Uterus (tissue), 4 donors: ENCODE measurements around the gene GNG12. TPM values are rescaled to one million over a fixed set of nuclear protein-coding genes. Genes with fewer than 3 reads are reported as not detected.

ENCODE experiments used
- DNase-seq, 2 donors: peaks; one replicate each; pipeline ENCODE4 v3.0.0-alpha.2; 2019 to 2020
- H3K27ac ChIP-seq, 2 donors: fragments of 200-600 bp; sonication (generic); 1 replicate in 1 of 2; 2 replicates in 1 of 2; pipeline ENCODE4 v1.5.1; 2016 to 2018
- H3K27me3 ChIP-seq, 2 donors: fragments of 200-600 bp; sonication (generic); one replicate each; pipeline ENCODE4 v1.5.1; 2018 to 2019; ENCODE audit warnings: control low read depth in 1 of 2
- H3K36me3 ChIP-seq, 2 donors: fragments of 200-600 bp; sonication (generic); one replicate each; pipeline ENCODE4 v1.5.1; 2019; ENCODE audit warnings: control low read depth in 1 of 2
- H3K4me1 ChIP-seq, 2 donors: fragments of 200-600 bp; sonication (generic); one replicate each; pipeline ENCODE4 v1.5.1; 2018 to 2019; ENCODE audit warnings: control low read depth in 1 of 2
- H3K4me3 ChIP-seq, 2 donors: fragments of 200-600 bp; sonication (generic); 1 replicate in 1 of 2; 2 replicates in 1 of 2; pipeline ENCODE4 v1.5.1; 2018 to 2019; ENCODE audit warnings: mild to moderate bottlenecking in 1 of 2
- H3K9me3 ChIP-seq, 2 donors: fragments of 200-600 bp; sonication (generic); one replicate each; pipeline ENCODE4 v1.5.1; 2019; ENCODE audit warnings: control low read depth in 1 of 2
- CTCF ChIP-seq, 4 experiments: fragments of 200-600 bp in 2 of 4; fragments of 450-650 bp in 2 of 4; sonication (generic) in 2 of 4; IDR thresholded peaks; one replicate each; pipeline ENCODE4 v1.5.1; 2016 to 2019; ENCODE audit warnings: antibody characterized with exemption in 4 of 4, mild to moderate bottlenecking in 2 of 4, moderate library complexity in 1 of 4
- POLR2A ChIP-seq, 2 donors: fragments of 450-650 bp; IDR thresholded peaks; one replicate each; pipeline ENCODE4 v1.6.1; 2016; ENCODE audit warnings: antibody characterized with exemption in 2 of 2, mild to moderate bottlenecking in 1 of 2, moderate library complexity in 1 of 2
- intact Hi-C: fragments of 100-400 bp; cut with DNase I; formaldehyde crosslinking; loops from one replicate; pipeline ENCODE4 v1.15.1; 2023; ENCODE audit warnings: low total_unique reads
- total RNA-seq, 4 donors: library from RNA; depleted of rRNA in 3 of 4; stranded (reverse); fragments of >200 nt in 3 of 4; gene quantifications; one replicate each; pipeline versions ENCODE4 v1.1.0 to v1.2.4, GENCODE V29; 2014 to 2023
- donor health status: DM: yes; HTN: yes; CAD: no.

The GNG12 gene
- total RNA-seq, 4 donors from 2014 or later = 45.3 to 179 (median 120) TPM

- H3K27me3 ChIP-seq = no peaks in the 10 kb centered on the region
- no peaks in the 10 kb centered on the region for H3K36me3 ChIP-seq
- TF ChIP-seq POLR2A (IDR thresholded peaks at IDR 0.05) (no peak), CTCF (IDR thresholded peaks at IDR 0.05) (no peak)
- no peaks in the 10 kb centered on the region for H3K9me3 ChIP-seq
- H3K4me3 ChIP-seq = peak overlapping the region; percentile 70 to 88
- no peak for DNase-seq
- peak overlapping the region; percentile 87 to 93 for H3K27ac ChIP-seq
- no peaks in the 10 kb centered on the region for H3K4me1 ChIP-seq
- intact Hi-C loops = no loop called here
Measured at GRCh38 chr1:67830928-67831830, 2.1 kb downstream of the GNG12 start.

- H3K27me3 ChIP-seq = no peaks in the 10 kb centered on the region
- no peaks in the 10 kb centered on the region for H3K4me1 ChIP-seq
- H3K4me3 ChIP-seq = no peak overlapping the region
- intact Hi-C loops = no loop called here
- H3K27ac ChIP-seq = peak overlapping the region in 1 of 2 donors; percentile 87
- TF ChIP-seq CTCF (IDR thresholded peaks at IDR 0.05) (no peak), POLR2A (IDR thresholded peaks at IDR 0.05) (no peak)
- H3K36me3 ChIP-seq = no peaks in the 10 kb centered on the region
- no peaks in the 10 kb centered on the region for H3K9me3 ChIP-seq
- DNase-seq = no peak
Measured at GRCh38 chr1:67830226-67830625, 3.0 kb downstream of the GNG12 start.

DNA sequence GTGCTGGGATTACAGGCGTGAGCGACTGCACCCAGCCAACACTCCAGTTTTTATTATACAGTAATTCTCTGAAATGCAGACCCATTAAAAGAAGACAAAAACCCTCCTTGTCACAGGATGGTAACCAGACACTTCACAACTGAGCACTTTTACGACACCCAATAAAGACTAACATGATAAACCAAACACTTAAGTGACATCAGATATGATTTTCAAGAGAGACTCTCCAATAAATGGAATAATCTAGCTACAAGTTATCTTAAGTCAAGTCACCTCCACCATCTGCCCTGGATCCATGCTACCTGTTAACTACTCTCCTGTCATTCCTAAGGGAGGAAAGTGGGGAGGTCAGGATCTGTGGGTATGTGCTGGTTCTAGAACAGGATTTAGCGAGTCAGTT, 5.6 kb downstream of the GNG12 start:
- Histone ChIP-seq H3K9me3 (no peaks in the 10 kb centered on the region), H3K27ac (no peak overlapping the region), H3K4me1 (no peaks in the 10 kb centered on the region), H3K36me3 (no peaks in the 10 kb centered on the region), H3K4me3 (no peak overlapping the region), H3K27me3 (no peaks in the 10 kb centered on the region)
- TF ChIP-seq CTCF (IDR thresholded peaks at IDR 0.05) (no peak), POLR2A (IDR thresholded peaks at IDR 0.05) (no peak)
- no peak for DNase-seq
- intact Hi-C loops = no loop called here

- no peak overlapping the region for H3K27ac ChIP-seq
- H3K9me3 ChIP-seq = no peaks in the 10 kb centered on the region
- intact Hi-C loops = no loop called here
- TF ChIP-seq POLR2A (IDR thresholded peaks at IDR 0.05) = no peak
- H3K27me3 ChIP-seq = no peaks in the 10 kb centered on the region
- no peak for DNase-seq
- H3K36me3 ChIP-seq = no peaks in the 10 kb centered on the region
- H3K4me3 ChIP-seq = no peak overlapping the region
- peaks cover 0 to 4% of the 10 kb centered on the region in 2 donors for H3K4me1 ChIP-seq
Measured at GRCh38 chr1:67825591-67825990, 7.7 kb downstream of the GNG12 start.

DNA sequence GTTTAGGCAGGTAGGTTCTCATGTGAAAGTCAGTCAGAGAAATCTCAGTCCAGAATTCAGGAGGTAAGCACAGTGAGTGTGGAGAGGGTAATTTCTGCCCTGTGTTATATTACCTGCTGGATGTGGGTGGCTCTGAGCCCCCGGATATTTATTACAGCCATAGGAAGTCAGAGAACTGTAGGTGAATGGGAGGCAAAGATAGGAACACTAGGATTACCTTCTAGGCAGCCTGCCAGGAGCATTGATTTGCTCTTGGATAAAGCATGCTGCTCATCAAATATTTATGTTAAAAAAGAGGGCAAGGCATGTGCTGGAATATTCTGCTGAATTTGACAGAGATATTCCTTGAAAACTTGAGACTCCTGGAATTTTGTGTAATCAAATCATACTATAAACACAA, 8.5 kb downstream of the GNG12 start:
- no peak for DNase-seq
- intact Hi-C loops = no loop called here
- Histone ChIP-seq H3K27me3 (no peaks in the 10 kb centered on the region), H3K4me1 (peaks cover 0 to 4% of the 10 kb centered on the region in 2 donors), H3K27ac (no peak overlapping the region), H3K36me3 (no peaks in the 10 kb centered on the region), H3K9me3 (no peaks in the 10 kb centered on the region), H3K4me3 (no peak overlapping the region)
- TF ChIP-seq CTCF (IDR thresholded peaks at IDR 0.05) (no peak), POLR2A (IDR thresholded peaks at IDR 0.05) (no peak)
